Right renal cortex interstitium (tissue), 3 donors: ENCODE measurements around the gene JPH4. TPM values are rescaled to one million over a fixed set of nuclear protein-coding genes. Genes with fewer than 3 reads are reported as not detected.

Experiments
- DNase-seq, 3 donors: peaks; one replicate each; pipeline ENCODE4 v3.0.0-alpha.2; 2013; ENCODE audit warnings: low read depth in 3 of 3, low spot score in 2 of 3
- polyA plus RNA-seq, 3 donors: library from polyadenylated mRNA; unstranded; fragments of 120-200 nt; gene quantifications; one replicate each; pipeline ENCODE4 v1.2.1, GENCODE V29; 2013; ENCODE audit not compliant: insufficient read length in 3 of 3

The JPH4 gene
- polyA plus RNA-seq, 3 donors = 8.5 to 10.3 (median 9.1) TPM

DNA sequence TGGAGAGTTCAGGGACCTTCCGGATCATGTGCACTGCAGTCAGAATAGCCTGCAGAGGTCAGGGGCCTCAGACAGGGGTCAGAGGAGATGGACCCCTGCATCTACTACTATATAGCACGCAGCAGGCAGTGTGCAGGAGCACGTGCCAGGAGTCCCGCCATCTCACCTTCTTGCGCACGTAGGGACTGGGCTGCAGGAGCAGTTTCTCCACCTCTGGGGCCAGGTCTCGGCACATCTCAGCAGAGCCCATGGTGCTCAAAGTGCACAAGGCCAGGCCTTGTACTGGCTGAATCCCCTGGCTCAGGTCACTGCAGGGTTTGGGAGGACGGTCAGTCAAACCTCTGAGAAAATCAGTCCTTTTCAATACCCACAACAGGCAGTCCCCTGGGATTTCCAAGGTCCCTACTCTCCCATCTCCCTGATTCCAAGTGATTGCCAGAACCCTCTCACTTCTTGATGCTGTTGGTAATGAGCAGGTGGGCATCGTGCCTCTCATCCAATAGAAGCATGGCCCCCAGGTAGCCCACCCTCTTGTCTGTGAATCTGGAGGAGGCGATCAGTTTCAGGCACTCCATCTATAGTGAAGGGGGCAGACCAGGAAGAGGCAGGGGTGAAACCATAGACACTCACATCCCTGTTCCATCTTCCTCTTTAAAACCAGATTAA is 12.3 kb downstream of the JPH4 start:
- DNase-seq = no peak

DNA sequence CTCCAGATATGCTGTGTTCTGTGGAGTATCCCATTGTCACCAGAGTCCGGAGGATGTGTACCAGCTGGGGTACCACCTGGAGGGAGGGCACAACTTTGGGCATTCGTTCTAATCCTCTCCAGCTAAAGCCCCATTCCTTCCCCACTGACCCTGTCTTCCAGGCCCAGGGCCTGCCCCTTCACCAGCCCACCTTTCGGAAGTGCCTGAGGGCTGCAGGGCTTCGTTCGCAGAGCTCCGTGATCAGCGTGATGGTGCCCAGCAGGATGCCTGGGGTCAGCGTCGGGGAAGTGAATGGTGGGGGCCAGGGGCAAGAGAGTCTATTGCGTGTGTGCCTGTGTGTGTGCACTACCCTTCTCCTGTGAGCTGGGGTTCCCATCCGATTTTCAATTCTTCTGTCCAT is 13.0 kb downstream of the JPH4 start:
- no peak for DNase-seq

DNA sequence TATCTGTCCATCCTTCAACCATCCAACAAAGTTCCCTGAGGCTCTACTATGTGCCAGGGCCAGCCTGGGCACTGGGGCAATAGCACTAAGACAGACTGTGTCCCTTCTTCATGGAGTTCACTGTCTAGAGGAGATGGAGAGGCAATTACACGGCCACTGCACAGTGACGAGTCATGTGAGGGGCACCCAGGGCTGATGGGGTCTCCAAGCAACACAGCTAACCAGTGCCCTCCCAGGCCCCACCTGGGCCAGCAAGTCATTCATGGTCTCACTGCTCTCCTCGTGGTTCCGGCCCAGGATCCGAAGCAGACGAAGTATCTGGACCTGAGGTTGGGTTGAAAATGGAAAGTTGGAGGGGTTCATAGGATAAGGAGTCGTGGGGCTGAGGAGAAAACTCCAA is 13.7 kb downstream of the JPH4 start:
- no peak for DNase-seq

DNA sequence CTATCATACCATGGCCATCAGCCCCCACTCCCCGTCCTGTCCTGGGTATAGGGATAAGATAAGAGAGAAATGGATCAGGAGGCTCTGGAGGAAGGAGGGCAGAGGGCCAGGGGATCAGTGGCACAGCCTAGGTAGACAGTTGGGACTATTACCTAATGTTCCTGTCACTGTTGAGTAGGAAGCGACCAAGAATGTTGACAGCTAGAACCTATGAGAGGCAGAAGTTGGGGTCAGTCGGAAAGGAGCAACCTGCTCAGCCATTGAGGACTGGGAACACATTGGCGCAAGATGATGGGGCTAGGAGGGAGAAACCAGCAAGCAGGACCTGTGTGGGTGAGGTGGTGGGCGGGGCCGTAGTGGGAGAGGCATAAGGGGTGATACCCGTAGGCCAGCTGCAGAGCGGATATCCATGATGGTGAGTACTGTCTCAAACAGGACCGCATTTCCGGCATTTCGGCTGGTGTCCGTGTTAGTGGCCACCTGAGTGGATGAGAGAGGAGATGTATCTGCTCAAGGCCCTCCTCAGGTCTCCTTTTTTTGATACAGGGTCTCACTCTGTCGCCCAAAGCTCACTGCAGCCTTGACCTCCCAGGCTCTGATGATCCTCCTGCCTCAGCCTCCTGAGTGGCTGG is 14.3 kb downstream of the JPH4 start:
- no peak for DNase-seq

DNA sequence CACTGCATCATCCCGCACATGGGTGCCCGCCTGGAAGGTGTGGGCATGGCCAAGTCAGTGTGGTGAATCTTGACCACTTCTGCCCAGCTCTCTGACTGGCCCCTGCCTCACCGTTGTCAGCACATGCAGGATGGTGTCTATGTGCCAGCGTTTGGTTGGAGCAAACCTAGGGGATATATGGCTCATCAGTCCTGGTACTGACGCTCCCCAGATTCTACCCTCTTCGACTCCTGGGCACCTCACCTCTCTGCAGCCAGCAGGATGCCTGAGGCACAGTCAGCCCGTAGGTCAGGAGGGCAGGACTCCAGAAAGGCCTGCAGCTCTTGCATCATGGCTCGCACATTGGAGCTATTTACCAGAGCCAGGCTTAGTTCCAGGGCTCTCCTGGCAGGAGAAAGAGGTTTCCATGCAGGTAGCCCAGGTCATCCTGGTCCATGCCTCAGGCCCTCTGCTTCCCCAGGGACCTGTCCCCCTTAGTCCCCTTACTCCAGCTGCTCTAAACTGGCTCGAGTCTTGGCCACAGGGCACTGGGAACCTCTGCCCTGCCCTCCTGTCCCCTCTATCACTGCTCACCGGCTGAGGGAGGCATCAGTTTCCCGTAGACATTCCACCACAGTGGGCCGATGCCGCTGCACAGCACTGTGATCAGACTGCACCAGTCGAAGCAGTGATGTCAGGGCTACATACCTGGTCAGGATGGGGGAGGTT is 15.0 kb downstream of the JPH4 start:
- DNase-seq = no peak

DNA sequence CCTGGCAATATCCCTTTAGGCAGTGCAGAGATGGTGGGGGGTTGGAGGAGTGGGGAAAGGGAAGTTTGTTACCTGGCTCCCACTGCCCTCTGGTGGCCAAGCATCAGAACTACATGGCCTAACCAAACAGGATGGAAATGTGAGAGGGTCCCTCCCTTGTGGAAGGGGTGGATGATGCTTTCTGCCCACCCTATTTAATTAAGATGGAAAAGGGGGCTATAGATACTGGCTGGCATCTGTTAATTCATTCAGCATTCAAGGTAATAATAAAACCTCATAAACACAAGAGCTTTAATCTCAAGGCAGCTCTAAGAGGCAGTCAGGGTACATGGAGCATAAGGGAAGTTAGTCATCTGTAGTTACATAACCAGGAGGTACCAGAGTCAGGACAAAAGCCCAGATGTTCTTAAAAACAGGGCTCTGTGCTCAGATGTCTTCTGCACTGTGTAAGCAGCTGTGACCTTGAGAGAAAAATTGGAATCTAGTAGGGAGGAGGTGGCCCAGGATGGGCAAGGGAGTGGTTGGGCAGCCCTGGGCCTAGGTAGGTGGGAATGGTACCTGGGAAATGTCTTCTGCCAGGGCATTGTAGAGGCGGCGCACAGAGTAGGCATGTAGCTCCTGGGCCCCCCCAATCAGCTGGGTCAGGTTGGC is 15.6 kb downstream of the JPH4 start:
- DNase-seq = no peak

DNA sequence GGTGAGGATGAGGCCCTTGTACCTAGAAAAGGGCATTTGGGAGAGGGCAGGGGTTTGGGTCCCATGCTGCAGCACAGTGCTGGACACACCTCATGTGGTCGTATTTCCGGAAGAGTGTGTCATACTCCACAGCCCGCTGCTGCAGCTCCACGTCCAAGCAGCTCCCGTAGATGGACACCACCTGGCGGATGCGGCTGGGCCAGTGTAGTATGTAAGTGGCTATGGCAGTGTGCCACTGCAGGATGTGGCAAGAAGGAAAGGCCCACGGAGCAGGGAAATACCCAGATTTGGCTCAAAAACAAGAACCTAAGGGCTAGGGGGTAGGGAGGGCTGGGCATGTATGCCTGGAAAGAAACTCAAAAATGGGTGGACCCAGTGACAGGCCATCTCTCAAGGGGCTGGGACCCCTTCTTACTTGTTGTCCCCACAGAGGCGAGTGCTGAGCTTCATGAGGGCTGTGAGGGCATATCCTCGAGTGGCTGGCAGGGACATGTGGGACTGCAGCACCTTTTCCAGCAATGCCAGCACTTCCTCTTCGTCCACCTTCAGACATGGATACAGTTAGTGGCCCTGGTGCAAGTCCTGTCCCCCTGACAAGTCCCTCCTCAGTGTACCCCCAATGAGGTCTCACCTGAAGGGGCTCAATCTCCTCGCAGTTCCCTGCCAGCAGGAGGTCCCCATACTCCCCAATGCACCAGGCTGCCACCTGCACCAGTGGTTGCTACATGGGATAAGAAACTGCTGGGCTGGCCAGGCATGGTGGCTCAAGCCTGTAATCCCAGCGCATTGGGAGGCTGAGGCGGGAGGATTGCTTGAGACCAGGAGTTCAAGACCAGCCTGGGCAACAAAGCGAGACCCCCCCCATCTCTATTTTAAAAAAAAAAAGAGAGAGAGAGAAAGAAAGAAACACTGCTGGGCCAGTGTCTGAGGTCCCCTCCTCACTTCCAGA is 16.4 kb downstream of the JPH4 start:
- DNase-seq = no peak

DNA sequence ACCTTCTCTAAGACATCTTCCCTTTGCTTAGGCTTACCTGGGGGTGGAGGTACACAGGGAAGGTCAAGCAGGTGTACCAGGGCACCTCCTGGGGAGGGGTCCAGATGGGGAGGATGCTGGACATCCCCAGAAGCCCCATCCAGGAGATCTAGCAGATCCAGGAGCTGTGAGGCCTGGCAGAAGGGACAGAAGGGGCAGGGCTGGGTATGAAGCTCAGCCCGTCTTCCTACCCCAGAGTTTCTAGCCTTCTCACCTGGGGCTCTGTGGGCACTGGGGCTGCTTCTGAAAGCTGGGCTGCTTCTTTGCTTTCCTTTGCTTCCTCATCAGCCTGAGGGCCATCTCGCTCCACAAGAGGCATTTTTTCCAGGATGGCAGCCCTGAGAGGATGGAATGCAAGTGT is 17.3 kb downstream of the JPH4 start:
- no peak for DNase-seq

DNA sequence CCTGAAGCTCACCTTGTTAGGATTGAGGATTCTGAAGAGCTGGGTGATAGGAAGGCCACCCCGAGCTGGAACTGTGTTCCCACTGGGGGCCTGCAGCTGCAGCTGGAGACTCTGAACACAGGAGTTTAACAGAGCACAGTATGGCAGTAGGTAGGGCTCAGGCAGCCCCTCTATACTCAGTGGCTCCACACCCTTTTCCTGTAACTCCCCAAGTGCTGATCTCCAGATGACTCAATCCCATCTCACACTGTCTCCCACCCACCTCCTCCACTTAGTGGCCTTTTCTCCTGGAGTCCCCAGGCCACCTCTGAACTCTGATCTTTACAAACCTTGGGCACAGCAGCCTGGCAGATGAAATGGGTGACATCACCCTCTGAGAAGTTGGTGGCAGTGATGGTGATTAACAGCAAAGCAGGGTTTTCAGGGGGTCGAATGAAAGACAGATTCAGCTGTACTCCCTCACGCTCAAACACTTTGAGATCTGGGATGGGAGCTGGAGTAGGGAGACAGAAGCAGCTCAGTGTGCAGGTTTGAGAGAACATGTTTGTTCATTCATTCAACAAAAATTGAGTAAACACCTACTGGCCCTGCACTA is 18.6 kb downstream of the JPH4 start:
- DNase-seq = no peak

DNA sequence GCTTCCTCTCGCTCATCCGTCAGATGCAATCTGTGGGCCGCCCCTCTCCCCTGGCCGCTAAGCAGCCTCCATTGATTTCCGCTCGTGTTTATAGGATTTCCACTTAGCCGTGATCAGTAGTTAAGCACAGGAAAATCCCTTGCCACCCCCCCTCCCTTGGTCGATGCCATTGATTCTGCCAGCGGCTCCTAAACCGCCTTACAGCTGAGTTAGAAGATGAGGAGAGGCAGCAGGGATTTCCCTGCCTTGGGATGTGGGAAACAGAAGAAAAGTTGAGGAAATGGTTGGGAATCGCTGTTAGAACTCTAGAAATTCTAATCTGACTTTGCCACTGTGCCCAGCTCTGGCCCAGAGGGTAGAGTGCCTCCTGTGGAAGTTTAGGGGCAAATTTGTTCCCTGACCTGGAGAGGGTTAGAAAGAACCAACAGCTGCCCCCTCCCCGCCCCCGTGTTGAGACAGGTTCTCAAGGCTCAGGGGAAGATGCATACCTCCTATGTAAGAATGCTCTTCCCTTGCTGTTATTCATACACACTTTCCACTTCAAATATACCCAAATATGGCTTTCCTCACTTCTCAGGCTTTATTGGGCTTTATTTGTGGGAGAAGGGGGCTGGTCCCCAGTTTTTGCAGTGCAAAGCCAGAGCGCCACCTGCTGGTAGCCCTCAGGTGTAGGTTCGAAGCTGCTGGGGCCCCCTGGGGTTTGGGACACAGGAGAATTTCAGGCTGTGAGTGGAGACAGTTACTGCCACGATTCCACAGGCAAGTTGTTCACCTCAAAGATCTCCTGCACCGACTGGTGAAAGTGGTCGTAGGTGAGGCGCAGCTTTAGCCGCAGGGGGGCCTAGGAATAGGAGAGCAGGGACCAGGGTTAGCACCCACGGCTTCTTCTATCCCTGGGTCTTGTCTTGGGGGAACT is 19.3 kb downstream of the JPH4 start:
- no peak for DNase-seq

DNA sequence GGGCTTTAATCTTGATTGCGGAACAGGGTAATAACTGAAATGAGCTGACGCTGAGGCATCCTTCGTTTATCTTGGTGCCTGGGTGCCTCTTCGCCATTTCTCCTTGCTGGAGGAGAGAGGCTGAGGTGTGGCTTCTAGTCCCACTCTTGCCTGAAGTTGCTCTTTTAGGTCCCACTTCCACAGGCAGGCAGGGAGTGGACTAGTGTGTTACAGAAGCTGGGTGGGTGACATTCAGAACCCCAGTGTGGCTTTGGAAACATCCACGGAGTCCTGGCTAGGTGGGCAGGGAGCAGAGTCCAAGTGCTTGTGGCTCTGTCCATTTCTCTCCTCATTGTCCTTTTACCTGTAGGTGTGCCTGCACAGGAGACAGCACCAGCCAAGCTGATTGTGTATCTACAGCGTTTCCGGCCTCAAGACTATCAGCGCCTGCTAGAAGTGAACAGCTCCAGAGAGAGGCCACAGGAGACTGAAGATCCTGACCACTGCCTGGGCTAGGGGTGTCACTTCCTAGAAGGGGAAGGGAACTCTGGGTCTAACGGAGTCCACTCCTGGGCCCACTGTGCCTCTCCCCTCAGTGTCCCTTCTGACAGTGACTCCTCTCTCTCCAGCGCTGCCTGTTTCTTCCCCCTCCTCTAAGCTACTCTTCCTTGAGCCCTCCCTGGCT is 20.1 kb downstream of the JPH4 start:
- DNase-seq = no peak

DNA sequence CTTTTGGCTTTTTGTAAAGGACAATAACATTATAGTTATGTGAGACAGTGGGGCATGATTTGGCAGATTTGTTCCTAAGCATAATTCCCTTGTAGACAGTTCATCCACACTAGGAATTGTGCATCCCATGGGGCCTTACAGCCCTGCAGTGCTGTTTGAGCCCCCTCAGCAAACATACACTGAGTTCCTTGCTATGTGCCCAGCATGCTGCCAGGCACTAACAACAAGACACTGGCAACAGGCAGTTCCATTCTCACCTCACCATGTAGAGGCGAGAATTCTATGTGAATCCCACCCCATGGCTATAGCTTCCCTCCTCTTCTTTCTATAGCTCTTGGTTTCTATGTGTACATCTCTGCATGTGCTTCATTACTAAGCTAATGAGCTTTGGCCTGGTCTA is 20.6 kb downstream of the JPH4 start:
- no peak for DNase-seq

DNA sequence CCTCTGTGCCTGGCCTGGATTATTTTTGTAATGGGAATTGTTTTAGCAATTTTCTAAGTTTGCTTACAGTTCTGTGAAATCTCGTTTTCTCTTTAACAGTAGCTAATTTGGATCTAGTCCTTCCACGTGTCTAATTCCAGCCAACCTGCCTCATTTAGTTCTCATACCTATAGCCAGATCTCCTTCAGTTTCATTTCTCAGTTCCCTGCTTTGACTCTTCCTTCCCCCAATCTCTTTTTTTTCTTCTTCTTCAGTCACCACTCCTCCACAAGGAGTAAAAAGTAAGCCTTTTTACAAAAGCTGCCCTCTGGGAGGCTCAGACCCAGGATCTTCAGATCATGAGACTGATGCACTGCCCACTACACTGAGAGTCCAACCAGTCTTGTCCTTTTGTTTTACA is 21.1 kb downstream of the JPH4 start:
- DNase-seq = no peak

DNA sequence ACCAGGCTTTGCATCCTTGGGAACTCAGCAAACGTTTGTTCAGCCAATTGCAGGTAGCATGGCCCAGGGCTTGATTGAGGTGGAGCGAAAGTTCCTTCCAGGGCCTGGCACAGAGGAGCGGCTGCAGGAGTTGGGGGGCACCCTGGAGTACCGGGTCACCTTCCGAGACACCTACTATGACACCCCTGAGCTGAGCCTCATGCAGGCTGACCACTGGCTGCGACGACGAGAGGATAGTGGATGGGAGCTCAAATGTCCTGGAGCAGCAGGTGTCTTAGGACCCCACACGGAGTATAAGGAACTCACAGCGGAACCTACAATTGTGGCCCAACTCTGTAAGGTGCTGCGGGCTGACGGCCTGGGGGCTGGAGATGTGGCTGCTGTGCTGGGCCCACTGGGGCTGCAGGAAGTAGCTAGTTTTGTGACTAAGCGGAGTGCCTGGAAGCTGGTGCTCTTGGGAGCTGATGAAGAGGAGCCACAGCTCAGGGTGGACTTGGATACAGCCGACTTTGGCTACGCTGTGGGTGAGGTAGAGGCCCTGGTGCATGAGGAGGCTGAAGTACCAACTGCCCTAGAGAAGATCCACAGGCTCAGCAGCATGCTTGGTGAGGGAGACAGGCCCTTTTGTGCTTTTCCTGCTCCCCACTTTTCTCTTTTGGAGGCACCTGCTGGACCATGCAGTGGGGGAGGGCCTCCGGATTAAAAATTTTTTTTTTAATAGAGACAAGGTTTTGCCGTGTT is 21.7 kb downstream of the JPH4 start:
- no peak for DNase-seq

DNA sequence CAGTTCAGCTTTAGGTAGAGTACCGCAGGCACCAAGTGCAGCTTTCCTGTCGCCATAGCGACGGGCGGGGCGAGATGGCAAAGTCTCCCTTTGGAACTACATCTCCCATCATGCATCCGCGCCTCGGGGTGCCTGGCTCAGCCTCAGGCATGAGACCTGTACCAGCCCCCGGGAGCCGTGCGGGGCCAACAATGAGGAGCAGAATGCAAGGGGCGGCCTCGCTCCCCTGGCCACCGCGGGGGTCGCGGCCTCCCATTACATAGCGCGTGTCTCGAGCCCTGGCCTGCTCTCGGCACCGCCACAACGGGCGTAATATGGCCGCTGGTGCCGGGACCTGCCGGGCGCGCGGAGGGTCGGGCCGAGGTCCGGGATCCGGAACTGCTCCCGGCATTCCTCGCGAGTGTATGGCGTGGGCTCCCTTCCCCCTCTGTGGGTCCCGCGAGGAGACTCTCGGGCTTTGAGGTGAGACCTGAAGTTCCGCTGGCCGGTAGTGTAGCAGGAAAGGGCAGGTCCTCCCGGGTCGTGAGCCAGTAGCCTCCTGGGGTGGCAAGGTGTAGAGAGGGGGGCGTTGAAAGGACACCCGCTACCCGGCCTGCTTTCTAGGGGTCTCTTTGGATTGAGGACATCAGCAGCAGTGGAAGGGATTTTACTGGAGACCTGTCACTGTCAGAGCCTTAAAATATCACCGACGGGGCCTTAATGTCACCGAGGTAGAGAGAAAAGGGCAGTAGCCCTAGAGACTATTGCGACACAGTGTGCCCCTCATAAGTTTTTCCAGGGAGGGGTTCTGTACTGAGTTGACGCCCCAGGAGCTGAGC is 22.5 kb downstream of the JPH4 start, which contains the start of gene THTPA:
THTPA (plus strand) TSS at position 390 of the 818 bp plus-strand sequence. CDS start 487 bp downstream, outside the sequence.
- peak in 2 of 3 donors; percentile 80 to 85 for DNase-seq

DNA sequence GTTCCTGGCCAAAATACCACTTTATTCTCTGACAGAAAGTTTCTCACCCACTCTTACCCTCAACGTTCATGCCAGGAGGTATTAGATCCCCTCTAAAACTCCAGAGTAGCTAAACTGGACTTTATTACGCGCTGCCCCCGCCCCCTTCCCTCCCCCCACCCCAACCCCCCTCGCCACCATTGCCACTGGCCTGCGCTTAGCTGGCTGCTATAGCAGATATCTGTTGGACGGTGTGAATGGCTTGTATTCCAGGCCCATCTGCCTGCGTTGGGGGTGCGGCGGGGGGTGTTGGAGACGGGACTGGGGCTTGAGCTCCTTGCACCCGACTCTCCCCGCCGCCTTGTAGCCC is 23.1 kb downstream of the JPH4 start:
- DNase-seq = no peak
